Measurements from ENCODE around the gene SLC14A1. TPM values are rescaled to one million over a fixed set of nuclear protein-coding genes. Genes with fewer than 3 reads are reported as not detected.

The SLC14A1 gene
- polyA plus RNA-seq = 0.87 TPM in 1 of 2 replicates, not detected in the other

DNA sequence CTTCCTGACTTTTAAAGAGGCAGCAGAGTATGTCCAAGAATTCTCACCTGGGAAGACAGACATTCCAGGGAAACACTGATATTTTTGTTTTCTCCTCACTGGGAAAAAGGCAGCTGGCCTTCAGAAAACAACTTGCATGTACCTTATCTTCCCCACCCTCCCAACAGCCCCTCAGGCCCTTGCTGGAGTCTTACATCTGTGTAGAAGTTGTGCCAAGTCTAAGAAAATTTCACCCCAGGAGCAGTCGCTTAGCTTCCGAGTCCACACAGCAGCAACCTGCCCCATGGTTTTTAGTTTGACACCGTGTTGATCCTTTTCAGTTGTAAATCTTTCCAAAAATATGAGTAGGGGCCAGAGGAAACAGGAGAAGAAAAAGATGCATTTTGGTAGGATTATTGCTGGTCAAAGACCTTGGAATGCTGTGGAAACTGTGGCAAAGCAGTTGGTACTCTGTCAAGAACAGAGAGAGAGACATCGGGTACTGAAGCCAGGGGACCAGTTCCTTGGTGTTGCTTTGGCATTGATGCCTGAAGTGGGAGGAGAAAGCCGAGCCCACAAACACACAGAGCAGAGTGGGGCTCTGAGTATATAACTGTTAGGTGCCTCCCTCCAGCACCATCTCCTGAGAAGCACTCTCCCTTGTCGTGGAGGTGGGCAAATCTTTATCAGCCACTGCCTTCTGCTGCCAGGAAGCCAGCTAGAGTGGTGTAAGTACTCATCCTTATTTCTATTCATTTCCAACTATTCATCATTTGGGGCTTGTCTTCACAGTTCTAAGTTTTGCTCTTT is at the start of gene SLC14A1:
SLC14A1 (plus strand) TSS at position 615 of the 789 bp plus-strand sequence. CDS start 6,140 bp downstream, outside the sequence.

Other genes with a start within 250 kb of the SLC14A1 start
- not detected in 2 replicates for gene SLC14A2, start 108.7 kb upstream of the SLC14A1 start, polyA plus RNA-seq
- not detected in 2 replicates for gene SIGLEC15, start 101.5 kb downstream of the SLC14A1 start, polyA plus RNA-seq
- gene EPG5, start 243.1 kb downstream of the SLC14A1 start, polyA plus RNA-seq = 7.8 and 10.7 TPM in 2 replicates